GM12891 (cell line): Measurements from ENCODE around the gene DNM1.

Experiments
- DNase-seq: peaks from one replicate; pipeline ENCODE4 v3.0.0; 2011; ENCODE audit warnings: low spot score; ENCODE audit not compliant: insufficient read length
- FAIRE-seq: peaks from 2 replicates; lab custom pipeline; 2011; peaks lifted over from hg19 to GRCh38; lab: Jason Lieb, UNC
- PAX5 ChIP-seq: IDR thresholded peaks from 2 replicates; pipeline ENCODE4 v1.6.1; 2011; ENCODE audit warnings: low read length, moderate library complexity, mild to moderate bottlenecking; ENCODE audit not compliant: insufficient read depth, severe bottlenecking
- POLR2A ChIP-seq: IDR thresholded peaks from 2 replicates; pipeline ENCODE4 v1.6.1; 2011; ENCODE audit warnings: low read depth, low read length, control low read depth
- POLR2AphosphoS5 ChIP-seq: IDR thresholded peaks from 2 replicates; pipeline ENCODE4 v1.6.1; 2011; ENCODE audit warnings: low read depth, low read length, control low read depth
- POU2F2 ChIP-seq: IDR thresholded peaks from 2 replicates; pipeline ENCODE4 v1.6.1; 2011; ENCODE audit warnings: low read depth, mild to moderate bottlenecking, control low read depth, low read length, moderate library complexity
- SPI1 ChIP-seq: IDR thresholded peaks from 2 replicates; pipeline ENCODE4 v1.6.1; 2011; ENCODE audit warnings: low read depth, low read length, control low read depth
- TAF1 ChIP-seq: IDR thresholded peaks from 2 replicates; pipeline ENCODE4 v1.6.1; 2011; ENCODE audit warnings: low read depth, low read length, control low read depth

DNM1 gene

DNA sequence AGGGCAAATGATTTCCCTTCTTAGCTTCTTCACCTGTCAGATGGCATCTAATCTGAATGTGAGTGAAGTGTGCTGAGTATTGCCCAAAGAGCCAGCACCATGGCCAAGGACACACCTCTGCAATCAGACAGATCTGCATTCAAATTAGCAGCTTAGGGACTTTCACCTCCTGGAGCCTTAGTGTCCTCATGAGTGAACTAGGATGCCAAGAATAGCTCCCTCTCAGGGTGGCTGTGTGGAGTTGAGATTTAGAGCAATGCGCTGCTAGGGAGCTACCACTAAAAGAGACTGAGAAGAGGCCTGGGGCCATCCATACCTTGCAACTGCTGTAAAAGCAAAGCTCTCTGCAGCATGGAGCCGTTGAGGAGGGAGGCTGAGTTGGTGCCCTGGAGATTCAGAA lies 13.2 kb upstream of the DNM1 start:
- peak; percentile 54; the same call in 1 of the 2 replicates for TF ChIP-seq POU2F2
- TF ChIP-seq POLR2AphosphoS5, result no peak
- no peak for TF ChIP-seq PAX5
- no peak for TF ChIP-seq TAF1
- TF ChIP-seq POLR2A, result no peak
- FAIRE-seq (no peak), DNase-seq (no peak)

DNA sequence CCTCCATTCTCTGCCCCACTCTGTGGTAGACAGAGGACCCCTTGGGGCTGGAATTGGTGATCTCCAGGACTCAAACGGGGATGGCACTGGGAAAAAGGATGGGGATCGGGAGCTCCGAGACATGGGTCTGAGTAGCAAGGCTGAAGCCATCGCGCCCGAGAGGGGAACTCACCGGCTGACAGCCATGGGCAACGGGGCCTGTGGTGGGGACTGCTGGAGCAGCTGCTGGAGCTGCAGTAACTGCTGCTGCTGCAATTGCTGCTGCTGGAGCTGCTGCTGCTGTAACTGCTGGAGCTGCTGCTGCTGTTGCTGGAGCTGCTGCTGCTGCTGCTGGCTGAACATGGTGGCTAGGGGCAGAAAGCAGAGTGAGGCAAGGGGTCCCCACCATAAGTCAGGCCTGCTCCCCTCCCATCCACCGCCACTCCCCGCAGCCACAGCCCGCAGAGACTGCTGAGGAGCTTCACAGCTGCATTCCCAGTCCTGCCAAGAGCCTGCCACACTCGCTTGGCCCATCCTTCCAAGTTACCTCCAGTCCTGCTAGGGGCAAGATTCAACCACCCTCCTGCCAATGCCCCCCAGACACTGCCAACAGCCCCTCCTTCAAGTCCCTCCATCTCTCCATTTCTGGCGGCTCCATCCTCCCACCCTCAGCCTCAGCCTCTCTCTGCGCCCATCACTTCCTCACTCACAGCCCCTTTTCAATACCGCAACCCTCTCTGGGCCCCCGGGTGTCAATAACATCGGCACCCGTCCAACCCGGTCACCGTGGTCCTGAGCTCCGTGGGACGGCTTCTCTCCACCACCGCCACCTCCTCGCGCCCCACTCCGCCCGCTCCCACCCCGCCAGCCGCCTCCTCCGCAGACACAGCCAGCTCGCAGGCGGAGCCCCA lies 12.4 kb upstream of the DNM1 start:
- DNase-seq, result no peak
- peak; percentile 20 for FAIRE-seq
- TF ChIP-seq POLR2A, result no peak
- peak; percentile 46 for TF ChIP-seq SPI1
- TF ChIP-seq POU2F2, result no peak
- no peak for TF ChIP-seq TAF1
- TF ChIP-seq PAX5, result no peak
- TF ChIP-seq POLR2AphosphoS5, result no peak

DNA sequence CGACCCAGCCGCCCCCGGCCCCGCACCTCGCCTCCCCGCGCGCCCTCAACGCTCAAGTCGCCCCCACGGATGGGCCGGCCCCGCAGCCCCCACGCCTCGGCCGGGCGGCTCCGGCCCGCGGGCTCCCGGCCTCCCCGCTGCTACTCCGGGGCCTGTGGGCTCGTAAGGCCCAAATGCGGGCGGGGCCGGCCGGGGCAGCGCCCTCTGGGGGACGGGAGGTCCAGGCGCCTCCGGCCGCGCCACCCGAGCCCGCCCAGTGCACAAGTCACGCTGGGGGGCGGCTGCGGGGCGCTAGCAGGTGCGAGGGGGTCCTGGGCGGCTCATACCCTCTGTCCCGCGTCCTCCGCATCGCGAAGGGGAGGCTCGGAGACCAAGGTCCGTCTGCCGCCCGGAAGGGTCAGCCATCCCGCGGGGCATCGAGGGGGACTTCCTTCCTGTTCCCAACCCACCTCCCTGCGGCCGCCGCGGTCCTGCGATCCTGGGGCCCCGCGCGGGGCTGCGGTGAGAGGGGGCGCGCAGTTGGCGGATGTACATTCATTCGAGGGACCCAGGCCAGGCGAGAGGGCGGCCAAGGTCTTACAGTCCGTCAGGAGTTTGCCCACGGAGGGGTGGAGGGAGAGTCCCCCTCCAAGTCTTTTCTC lies 11.7 kb upstream of the DNM1 start, which contains the start of gene CIZ1:
Gene CIZ1, minus strand, starts transcription at position 167 of the 641 bp plus-strand sequence. CDS start 715 bp downstream, outside the sequence.
- DNase-seq (peak; percentile 93), FAIRE-seq (no peak)
- TF ChIP-seq POLR2A (peak; percentile 22; the same call in 1 of the 2 replicates), SPI1 (0 out of 2 replicates have a peak, but pooled peaks have one; percentile 9), TAF1 (no peak; the same call in none of the 2 replicates)

DNA sequence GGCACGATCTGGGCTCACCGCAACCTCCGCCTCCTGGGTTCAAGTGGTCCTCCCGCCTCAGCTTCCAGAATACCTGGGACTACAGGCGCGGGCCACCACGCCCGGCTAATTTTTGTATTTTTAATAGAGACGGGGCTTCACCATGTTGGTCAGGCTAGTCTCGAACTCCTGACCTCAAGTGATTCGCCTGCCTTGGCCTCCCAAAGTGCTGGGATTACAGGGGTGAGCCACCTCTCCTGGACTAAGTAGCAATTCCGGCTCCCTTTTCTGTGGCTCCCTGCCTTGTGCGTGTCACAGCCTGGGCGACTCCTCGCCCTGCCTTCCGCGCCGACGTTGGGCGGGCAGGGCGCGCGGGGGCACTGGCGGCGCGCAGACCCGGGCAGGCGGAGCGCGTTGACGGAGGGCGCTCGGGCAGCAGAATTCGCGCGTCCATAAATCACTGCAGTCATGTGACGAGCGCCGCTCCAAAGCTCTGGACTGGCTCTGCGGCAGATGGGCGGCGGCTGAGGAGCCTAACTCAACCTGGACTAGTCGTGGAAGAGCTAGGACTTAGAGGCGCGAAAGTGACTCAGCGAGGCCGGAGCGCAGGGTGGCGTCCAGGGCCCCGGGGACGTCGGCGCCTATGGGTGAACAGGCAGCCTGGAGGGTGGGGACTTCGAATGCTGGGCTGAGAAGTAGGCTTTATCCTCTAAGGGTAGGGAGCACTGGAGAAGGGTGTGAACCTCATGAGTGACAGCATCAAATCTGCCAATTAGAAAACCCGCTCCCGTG lies 10.4 kb upstream of the DNM1 start:
- DNase-seq (no peak), FAIRE-seq (no peak)
- TF ChIP-seq SPI1 (no peak), TAF1 (no peak), PAX5 (no peak), POLR2A (no peak), POLR2AphosphoS5 (no peak), POU2F2 (no peak)

DNA sequence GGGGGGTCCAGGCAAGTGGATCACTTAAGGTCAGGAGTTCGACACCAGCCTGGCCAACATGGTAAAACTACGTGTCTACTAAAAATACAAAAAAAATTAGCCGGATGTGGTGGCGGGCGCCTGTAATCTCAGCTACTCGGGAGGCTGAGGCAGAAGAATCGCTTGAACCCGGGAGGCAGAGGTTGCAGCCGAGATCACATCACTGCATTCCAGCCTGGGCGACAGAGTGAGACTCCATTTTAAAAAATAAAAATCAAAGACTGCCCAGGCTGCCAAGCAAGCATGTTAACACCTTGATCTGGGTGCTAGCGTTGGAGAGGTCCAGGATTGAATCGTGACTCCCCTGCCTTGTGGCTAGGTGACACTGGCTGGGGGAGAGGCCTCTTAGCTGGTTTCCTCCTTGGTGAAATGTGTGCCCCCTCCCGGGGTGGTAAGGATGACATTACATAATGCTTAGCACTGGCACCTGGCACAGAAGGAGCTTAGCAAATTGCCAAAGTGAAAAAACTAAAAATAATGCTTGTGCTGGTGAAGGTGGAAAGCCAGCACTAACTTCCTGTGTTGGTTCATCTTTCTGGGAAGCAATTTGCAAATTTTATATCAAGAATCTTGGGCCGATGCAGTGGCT lies 9.6 kb upstream of the DNM1 start:
- no peak for DNase-seq
- TF ChIP-seq SPI1 (no peak), PAX5 (no peak), POLR2A (no peak), POU2F2 (no peak), TAF1 (no peak), POLR2AphosphoS5 (no peak)
- FAIRE-seq, result no peak

DNA sequence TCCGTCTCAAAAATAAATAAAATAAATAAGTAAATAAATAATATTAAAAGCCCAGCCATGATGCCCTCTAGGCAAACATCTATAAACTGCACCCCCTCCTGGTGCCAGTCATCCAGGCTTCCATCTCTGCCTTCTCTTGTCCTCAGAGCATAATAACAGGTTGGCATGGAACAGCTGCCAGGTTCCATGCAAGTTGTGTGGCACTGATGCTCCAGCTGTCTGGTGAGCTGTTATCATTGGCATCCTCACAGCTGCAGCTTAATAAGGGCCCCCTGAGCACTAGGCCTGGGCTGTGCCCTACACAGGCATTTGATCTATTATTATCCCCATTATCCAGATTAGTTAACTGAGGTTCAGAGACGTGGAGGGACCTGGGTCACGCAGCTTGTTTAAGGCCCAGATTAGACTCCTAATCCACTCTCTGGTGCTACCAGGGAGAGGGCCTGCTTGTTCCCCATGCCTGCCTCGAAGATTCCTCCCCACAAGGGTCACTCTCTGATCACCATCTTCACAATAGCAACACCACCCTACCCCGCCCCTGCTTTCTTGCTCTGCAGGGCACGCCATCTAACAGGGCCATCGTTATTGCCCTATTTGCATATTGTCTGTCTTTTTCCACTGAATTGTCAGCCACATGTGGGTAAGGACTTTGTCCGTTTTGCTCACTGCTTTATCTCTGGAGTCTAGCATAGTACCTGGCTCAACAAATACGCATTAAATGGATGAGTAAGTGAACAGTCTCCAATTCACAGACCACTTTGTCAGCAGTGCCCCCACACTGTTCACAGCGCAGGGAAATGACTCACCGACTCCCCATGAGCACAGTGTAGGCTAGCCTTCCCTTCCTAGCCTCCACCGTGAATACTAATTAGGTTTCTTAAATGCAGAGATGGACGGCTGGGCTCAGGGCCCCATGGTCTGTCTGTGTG lies 1.5 kb upstream of the DNM1 start:
- TF ChIP-seq PAX5 (no peak), POLR2A (no peak), TAF1 (no peak), POU2F2 (no peak), POLR2AphosphoS5 (no peak), SPI1 (no peak)
- DNase-seq (no peak), FAIRE-seq (no peak)

DNA sequence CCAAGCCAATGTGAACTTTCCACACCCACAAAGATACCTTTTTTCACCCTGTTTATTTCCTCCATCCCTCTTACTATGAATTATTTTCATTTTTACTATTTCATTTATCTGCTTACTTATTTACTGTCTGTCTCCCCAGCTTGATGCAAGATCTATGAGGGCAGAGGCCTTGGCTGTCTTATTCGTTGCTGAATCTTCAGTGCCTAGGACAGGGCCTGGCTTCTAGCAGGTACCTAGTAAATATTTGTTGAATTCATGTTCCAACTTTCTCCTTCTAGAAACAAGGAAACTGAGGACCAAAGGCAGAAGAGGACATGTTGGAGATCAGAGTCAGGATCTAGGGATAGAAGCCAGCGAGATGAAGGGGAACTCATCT lies 543 bp upstream of the DNM1 start:
- TF ChIP-seq PAX5, result no peak
- no peak for TF ChIP-seq POU2F2
- TF ChIP-seq POLR2AphosphoS5, result no peak
- no peak for TF ChIP-seq SPI1
- TF ChIP-seq POLR2A, result no peak
- no peak for TF ChIP-seq TAF1
- DNase-seq, result no peak
- no peak for FAIRE-seq
